SK-N-SH treated with all-trans-retinoic acid at 6 μM for 48 hours (cell line): Measurements from ENCODE around the gene MYH11.
"Not testable (repeated sequence)": the region's sequence is repeated elsewhere in the genome, so short reads cannot be mapped to it uniquely, and the experiment has no call there.

Source experiments
- ATAC-seq: fragments of 200-7000 bp; cut with Tn5 transposase; 3 replicates; pipeline ENCODE4 v1.9.1; 2020; ENCODE audit warnings: mild to moderate bottlenecking, moderate library complexity
- ARNTL ChIP-seq: fragments of 450-650 bp; formaldehyde crosslinking; IDR thresholded peaks from 2 replicates; pipeline ENCODE4 v1.5.0; 2020; ENCODE audit warnings: low read depth, mild to moderate bottlenecking, moderate library complexity, borderline replicate concordance
- BACH2 ChIP-seq: fragments of 250-450 bp; sonication (Bioruptor Pico); IDR thresholded peaks from 2 replicates; pipeline ENCODE4 v1.9.0; 2021; ENCODE audit warnings: mild to moderate bottlenecking, borderline replicate concordance
- CREB5 ChIP-seq: fragments of 250-450 bp; sonication (Bioruptor Pico); IDR thresholded peaks from 2 replicates; pipeline ENCODE4 v1.5.1; 2020; ENCODE audit warnings: low read depth, mild to moderate bottlenecking, moderate library complexity
- CSDC2 ChIP-seq: fragments of 250-450 bp; sonication (Bioruptor Pico); IDR thresholded peaks from 2 replicates; pipeline ENCODE4 v1.5.0; 2020; ENCODE audit warnings: mild to moderate bottlenecking, moderate library complexity
- CSRNP3 ChIP-seq: fragments of 250-450 bp; sonication (Bioruptor Pico); IDR thresholded peaks from 2 replicates; pipeline ENCODE4 v1.5.1; 2021; ENCODE audit warnings: mild to moderate bottlenecking, moderate library complexity
- ESRRG ChIP-seq: fragments of 250-450 bp; sonication (Bioruptor Pico); IDR thresholded peaks from 2 replicates; pipeline ENCODE4 v1.6.1; 2021; ENCODE audit warnings: mild to moderate bottlenecking
- GLIS3 ChIP-seq: fragments of 250-450 bp; sonication (Bioruptor Pico); IDR thresholded peaks from 2 replicates; pipeline ENCODE4 v1.5.0; 2020; ENCODE audit warnings: mild to moderate bottlenecking, moderate library complexity
- ISL1 ChIP-seq: fragments of 250-450 bp; sonication (Bioruptor Pico); IDR thresholded peaks from 2 replicates; pipeline ENCODE4 v2.1.2; 2022; ENCODE audit warnings: mild to moderate bottlenecking, moderate library complexity
- OSR1 ChIP-seq: fragments of 250-450 bp; sonication (Bioruptor Pico); IDR thresholded peaks from 2 replicates; pipeline ENCODE4 v1.8.0; 2022; ENCODE audit warnings: moderate library complexity, mild to moderate bottlenecking, inconsistent platforms
- PATZ1 ChIP-seq: fragments of 250-450 bp; sonication (Bioruptor Pico); IDR thresholded peaks from 2 replicates; pipeline ENCODE4 v1.8.0; 2020; ENCODE audit warnings: mild to moderate bottlenecking, moderate library complexity, borderline replicate concordance
- POU6F1 ChIP-seq: fragments of 250-450 bp; sonication (Bioruptor Pico); IDR thresholded peaks from 2 replicates; pipeline ENCODE4 v1.8.0; 2021; ENCODE audit warnings: low read depth, mild to moderate bottlenecking, moderate library complexity, borderline replicate concordance
- RARB ChIP-seq: fragments of 250-450 bp; sonication (Bioruptor Pico); IDR thresholded peaks from 2 replicates; pipeline ENCODE4 v1.8.0; 2021; ENCODE audit warnings: mild to moderate bottlenecking, moderate library complexity
- SNAI2 ChIP-seq: fragments of 250-450 bp; sonication (Bioruptor Pico); IDR thresholded peaks from 2 replicates; pipeline ENCODE4 v1.5.0; 2020; ENCODE audit warnings: mild to moderate bottlenecking, moderate library complexity
- TCF4 ChIP-seq: fragments of 250-450 bp; sonication (Bioruptor Pico); IDR thresholded peaks from 2 replicates; pipeline ENCODE4 v1.8.0; 2021; ENCODE audit warnings: mild to moderate bottlenecking, moderate library complexity, borderline replicate concordance
- TOX ChIP-seq: fragments of 250-450 bp; sonication (Bioruptor Pico); IDR thresholded peaks from 2 replicates; pipeline ENCODE4 v1.8.0; 2021; ENCODE audit warnings: mild to moderate bottlenecking, moderate library complexity, borderline replicate concordance
- ZC3H10 ChIP-seq: fragments of 250-450 bp; sonication (Bioruptor Pico); IDR thresholded peaks from 2 replicates; pipeline ENCODE4 v1.5.1; 2021; ENCODE audit warnings: mild to moderate bottlenecking, moderate library complexity
- ZFP3 ChIP-seq: fragments of 250-450 bp; sonication (Bioruptor Pico); IDR thresholded peaks from 2 replicates; pipeline ENCODE4 v1.5.0; 2020; ENCODE audit warnings: mild to moderate bottlenecking, moderate library complexity
- ZNF565 ChIP-seq: fragments of 450-650 bp; formaldehyde crosslinking; conservative IDR thresholded peaks from 2 replicates; pipeline ENCODE4 v1.5.0; 2020; ENCODE audit warnings: low read depth, mild to moderate bottlenecking, moderate library complexity
- ZNF70 ChIP-seq: fragments of 450-650 bp; formaldehyde crosslinking; IDR thresholded peaks from 2 replicates; pipeline ENCODE4 v1.5.0; 2020; ENCODE audit warnings: mild to moderate bottlenecking, moderate library complexity
- ZNF8 ChIP-seq: fragments of 450-650 bp; formaldehyde crosslinking; IDR thresholded peaks from 2 replicates; pipeline ENCODE4 v1.5.0; 2020; ENCODE audit warnings: mild to moderate bottlenecking, moderate library complexity

MYH11 gene

GRCh38 chr16:15674571-15674970 lies 182.3 kb downstream of the MYH11 start:
- TF ChIP-seq RARB (CRISPR knock-in tag) (no peak), CREB5 (CRISPR knock-in tag) (no peak), BACH2 (CRISPR knock-in tag) (no peak), GLIS3 (no peak), OSR1 (CRISPR knock-in tag) (no peak), PATZ1 (no peak), ARNTL (CRISPR knock-in tag) (no peak), TOX (no peak), ZNF565 (CRISPR knock-in tag) (no peak), POU6F1 (CRISPR knock-in tag) (no peak), SNAI2 (CRISPR knock-in tag) (no peak), ZNF8 (CRISPR knock-in tag) (no peak), ZC3H10 (no peak), ESRRG (CRISPR knock-in tag) (no peak)
- ATAC-seq, result no peak

GRCh38 chr16:15672514-15673167 lies 184.2 kb downstream of the MYH11 start:
- no peak for ATAC-seq

GRCh38 chr16:15672127-15672513 lies 184.7 kb downstream of the MYH11 start:
- ATAC-seq, result not testable (repeated sequence)

More at GRCh38 chr16:15672514-15673167, 184.2 kb downstream of the MYH11 start:
- TF ChIP-seq CREB5 (CRISPR knock-in tag) (no peak), ZNF8 (CRISPR knock-in tag) (no peak), PATZ1 (no peak), ISL1 (0 out of 2 replicates have a peak, but pooled peaks have one; percentile 8)

- no peak for ATAC-seq
- TF ChIP-seq POU6F1 (CRISPR knock-in tag), result no peak
- TF ChIP-seq ZC3H10, result no peak
- no peak for TF ChIP-seq TCF4 (CRISPR knock-in tag)
- TF ChIP-seq OSR1 (CRISPR knock-in tag), result no peak
- no peak for TF ChIP-seq SNAI2 (CRISPR knock-in tag)
- no peak for TF ChIP-seq CSRNP3 (CRISPR knock-in tag)
- TF ChIP-seq CSDC2 (CRISPR knock-in tag), result no peak
- TF ChIP-seq ZNF70, result no peak
- no peak for TF ChIP-seq CREB5 (CRISPR knock-in tag)
- no peak for TF ChIP-seq RARB (CRISPR knock-in tag)
- no peak for TF ChIP-seq ISL1
- TF ChIP-seq BACH2 (CRISPR knock-in tag), result no peak
- no peak for TF ChIP-seq ZNF8 (CRISPR knock-in tag)
- TF ChIP-seq ZFP3 (CRISPR knock-in tag), result no peak
- TF ChIP-seq ARNTL (CRISPR knock-in tag), result no peak
- no peak for TF ChIP-seq GLIS3
These were observed 185.2 kb downstream of the MYH11 start for GRCh38 chr16:15671530-15672117.
